Gastroesophageal sphincter (tissue), 3 donors: ENCODE measurements around the gene BMP10.

Experiments used
- CTCF ChIP-seq, 4 experiments: fragments of 200-600 bp in 2 of 4; fragments of 450-650 bp in 2 of 4; sonication (generic) in 1 of 4; IDR thresholded peaks; one replicate each; pipeline ENCODE4 v1.5.1; 2017 to 2019; ENCODE audit warnings: antibody characterized with exemption in 4 of 4, mild to moderate bottlenecking in 2 of 4, moderate library complexity in 2 of 4
- EP300 ChIP-seq: sonication (generic); formaldehyde crosslinking; IDR thresholded peaks from one replicate; pipeline ENCODE4 v1.6.1; 2017; ENCODE audit warnings: antibody characterized with exemption, mild to moderate bottlenecking
- POLR2A ChIP-seq, 2 donors: fragments of 450-650 bp; IDR thresholded peaks; one replicate each; pipeline ENCODE4 v1.6.1; 2017; ENCODE audit warnings: antibody characterized with exemption in 2 of 2, mild to moderate bottlenecking in 2 of 2, moderate library complexity in 1 of 2
- POLR2AphosphoS5 ChIP-seq: sonication (generic); formaldehyde crosslinking; IDR thresholded peaks from one replicate; pipeline ENCODE4 v1.6.1; 2017; ENCODE audit warnings: antibody characterized with exemption

- TF ChIP-seq CTCF (IDR thresholded peaks at IDR 0.05) (no peak), POLR2A (IDR thresholded peaks at IDR 0.05) (no peak), POLR2AphosphoS5 (no peak), EP300 (no peak)
Observed at GRCh38 chr2:68834737-68835376, 36.3 kb downstream of the BMP10 start.
